ENCODE results near the gene RSRC1.
"Not testable (repeated sequence)": the region's sequence is repeated elsewhere in the genome, so short reads cannot be mapped to it uniquely, and the experiment has no call there.

Gene RSRC1, protein sequence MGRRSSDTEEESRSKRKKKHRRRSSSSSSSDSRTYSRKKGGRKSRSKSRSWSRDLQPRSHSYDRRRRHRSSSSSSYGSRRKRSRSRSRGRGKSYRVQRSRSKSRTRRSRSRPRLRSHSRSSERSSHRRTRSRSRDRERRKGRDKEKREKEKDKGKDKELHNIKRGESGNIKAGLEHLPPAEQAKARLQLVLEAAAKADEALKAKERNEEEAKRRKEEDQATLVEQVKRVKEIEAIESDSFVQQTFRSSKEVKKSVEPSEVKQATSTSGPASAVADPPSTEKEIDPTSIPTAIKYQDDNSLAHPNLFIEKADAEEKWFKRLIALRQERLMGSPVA

GRCh38 chr3:158109804-158110657, at the start of gene RSRC1:
Gene RSRC1, plus strand, starts transcription at chr3:158110089. Its CDS starts 12,016 bp downstream, at chr3:158122105.
- ChIA-PET CTCF (interaction anchor here (0.6 to 5.0 kb wide), 8 partner anchors 10 to 577 kb away, joined by 3 to 17 read pairs (median 4); no protein-coding TSS in a partner anchor), POLR2A (interaction anchor here (0.6 to 1.2 kb wide), 2 partner anchors 115 to 461 kb away, joined by 3 to 4 read pairs; partner anchors contain the start of gene MLF1)
- TF ChIP-seq, protein P1, sequence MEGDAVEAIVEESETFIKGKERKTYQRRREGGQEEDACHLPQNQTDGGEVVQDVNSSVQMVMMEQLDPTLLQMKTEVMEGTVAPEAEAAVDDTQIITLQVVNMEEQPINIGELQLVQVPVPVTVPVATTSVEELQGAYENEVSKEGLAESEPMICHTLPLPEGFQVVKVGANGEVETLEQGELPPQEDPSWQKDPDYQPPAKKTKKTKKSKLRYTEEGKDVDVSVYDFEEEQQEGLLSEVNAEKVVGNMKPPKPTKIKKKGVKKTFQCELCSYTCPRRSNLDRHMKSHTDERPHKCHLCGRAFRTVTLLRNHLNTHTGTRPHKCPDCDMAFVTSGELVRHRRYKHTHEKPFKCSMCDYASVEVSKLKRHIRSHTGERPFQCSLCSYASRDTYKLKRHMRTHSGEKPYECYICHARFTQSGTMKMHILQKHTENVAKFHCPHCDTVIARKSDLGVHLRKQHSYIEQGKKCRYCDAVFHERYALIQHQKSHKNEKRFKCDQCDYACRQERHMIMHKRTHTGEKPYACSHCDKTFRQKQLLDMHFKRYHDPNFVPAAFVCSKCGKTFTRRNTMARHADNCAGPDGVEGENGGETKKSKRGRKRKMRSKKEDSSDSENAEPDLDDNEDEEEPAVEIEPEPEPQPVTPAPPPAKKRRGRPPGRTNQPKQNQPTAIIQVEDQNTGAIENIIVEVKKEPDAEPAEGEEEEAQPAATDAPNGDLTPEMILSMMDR (IDR thresholded peaks at IDR 0.05; ENCODE audit: insufficient read depth, low read length, missing control alignments) = no peak
- H3K4me3 ChIP-seq (ENCODE audit: low read depth, low read length) = peak within 1 kb of the TSS; percentile 92
- DNase-seq (ENCODE audit: low read depth, low spot score) = peak; percentile 65

DNA sequence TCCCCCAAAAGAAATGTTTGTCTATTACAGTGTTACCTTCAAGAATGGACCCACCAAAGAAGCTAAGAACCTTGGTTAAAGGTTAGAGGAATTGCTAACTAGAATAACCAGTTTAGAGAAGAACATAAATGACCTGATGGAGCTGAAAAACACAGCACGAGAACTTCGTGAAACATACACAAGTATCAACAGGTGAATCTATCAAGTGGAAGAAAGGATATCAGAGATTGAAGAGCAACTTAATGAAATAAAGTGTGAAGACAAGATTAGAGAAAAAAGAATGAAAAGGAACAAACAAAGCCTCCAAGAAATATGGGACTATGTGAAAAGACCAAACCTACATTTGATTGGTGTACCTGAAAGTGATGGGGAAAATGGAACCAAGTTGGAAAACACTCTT, 44.3 kb upstream of the RSRC1 start:
- DNase-seq (ENCODE audit: low read depth, low spot score); H3K4me3 ChIP-seq (ENCODE audit: low read depth, low read length); CTCF ChIA-PET; POLR2A ChIA-PET: not testable (repeated sequence)

- CTCF ChIA-PET = no interaction called here
- TF ChIP-seq, protein P1 (IDR thresholded peaks at IDR 0.05; ENCODE audit: insufficient read depth, low read length, missing control alignments) = no peak
- DNase-seq (ENCODE audit: low read depth, low spot score) = no peak
- POLR2A ChIA-PET = no interaction called here
- H3K4me3 ChIP-seq (ENCODE audit: low read depth, low read length) = no peak overlapping the region
Measured at GRCh38 chr3:158072790-158073189, 37.1 kb upstream of the RSRC1 start.

DNA sequence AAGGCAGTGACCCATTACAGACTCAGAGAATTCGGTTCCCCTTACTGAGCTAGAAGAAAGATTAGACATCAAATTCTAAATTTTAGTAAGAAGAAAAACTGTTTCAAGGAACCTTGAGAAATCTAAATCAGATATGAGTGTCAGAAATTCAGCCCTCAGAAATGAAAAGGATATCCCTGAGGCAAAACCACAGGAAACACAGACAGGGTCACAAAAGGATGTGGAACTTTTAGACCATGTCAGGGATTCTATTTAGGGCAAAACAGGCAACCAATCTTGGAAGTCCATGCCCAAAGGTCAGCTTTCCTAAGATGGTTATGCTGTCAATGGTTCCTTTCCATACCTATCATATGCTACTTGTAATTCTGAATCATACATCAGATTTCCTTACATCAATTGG, 35.3 kb upstream of the RSRC1 start:
- ChIA-PET CTCF (interaction anchor here (1.0 kb wide), 1 partner anchor 360 kb away, joined by 3 read pairs; no protein-coding TSS in a partner anchor), POLR2A (no interaction called here)
- DNase-seq (ENCODE audit: low read depth, low spot score) = no peak
- TF ChIP-seq, protein P1 (IDR thresholded peaks at IDR 0.05; ENCODE audit: insufficient read depth, low read length, missing control alignments) = no peak
- H3K4me3 ChIP-seq (ENCODE audit: low read depth, low read length) = no peak overlapping the region

- CTCF ChIA-PET = no interaction called here
- POLR2A ChIA-PET = no interaction called here
- no peak overlapping the region for H3K4me3 ChIP-seq (ENCODE audit: low read depth, low read length)
- DNase-seq (ENCODE audit: low read depth, low spot score) = no peak
- TF ChIP-seq, protein P1 (IDR thresholded peaks at IDR 0.05; ENCODE audit: insufficient read depth, low read length, missing control alignments) = no peak
Measured at GRCh38 chr3:158079599-158079998, 30.3 kb upstream of the RSRC1 start.

DNA sequence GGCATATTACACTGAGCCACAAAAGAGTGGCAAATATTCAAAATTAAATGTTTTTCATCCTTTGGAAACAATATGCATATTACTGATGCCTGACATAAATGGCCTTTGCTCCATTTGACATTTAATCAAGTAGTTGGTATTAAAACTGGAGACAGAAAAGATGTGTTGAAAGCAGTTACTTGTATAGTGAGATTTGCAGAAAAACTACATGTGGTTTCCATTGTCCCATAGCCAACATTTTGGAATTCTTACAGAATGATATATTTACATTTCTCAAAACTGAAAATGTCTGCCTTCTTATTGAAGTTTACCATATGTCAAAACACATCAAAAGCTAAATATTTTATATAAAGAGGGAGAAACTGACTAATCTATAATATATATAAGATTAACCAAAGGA, 25.2 kb upstream of the RSRC1 start:
- CTCF ChIA-PET = interaction anchor here (1.2 to 2.1 kb wide), 3 partner anchors 10 to 478 kb away, joined by 4 to 5 read pairs (median 4); no protein-coding TSS in a partner anchor
- TF ChIP-seq, protein P1 (IDR thresholded peaks at IDR 0.05; ENCODE audit: insufficient read depth, low read length, missing control alignments) = no peak
- POLR2A ChIA-PET = no interaction called here
- H3K4me3 ChIP-seq (ENCODE audit: low read depth, low read length) = no peak overlapping the region
- DNase-seq (ENCODE audit: low read depth, low spot score) = no peak

All from AG04449 (cell line).